ENCODE results near the gene PTPN12.
A peak's percentile ranks its signal among the peaks of the same experiment; 100 is the strongest.

The PTPN12 gene

GRCh38 chr7:77619314-77619713 is 82.2 kb downstream of the PTPN12 start:
- TF ChIP-seq, protein P1, sequence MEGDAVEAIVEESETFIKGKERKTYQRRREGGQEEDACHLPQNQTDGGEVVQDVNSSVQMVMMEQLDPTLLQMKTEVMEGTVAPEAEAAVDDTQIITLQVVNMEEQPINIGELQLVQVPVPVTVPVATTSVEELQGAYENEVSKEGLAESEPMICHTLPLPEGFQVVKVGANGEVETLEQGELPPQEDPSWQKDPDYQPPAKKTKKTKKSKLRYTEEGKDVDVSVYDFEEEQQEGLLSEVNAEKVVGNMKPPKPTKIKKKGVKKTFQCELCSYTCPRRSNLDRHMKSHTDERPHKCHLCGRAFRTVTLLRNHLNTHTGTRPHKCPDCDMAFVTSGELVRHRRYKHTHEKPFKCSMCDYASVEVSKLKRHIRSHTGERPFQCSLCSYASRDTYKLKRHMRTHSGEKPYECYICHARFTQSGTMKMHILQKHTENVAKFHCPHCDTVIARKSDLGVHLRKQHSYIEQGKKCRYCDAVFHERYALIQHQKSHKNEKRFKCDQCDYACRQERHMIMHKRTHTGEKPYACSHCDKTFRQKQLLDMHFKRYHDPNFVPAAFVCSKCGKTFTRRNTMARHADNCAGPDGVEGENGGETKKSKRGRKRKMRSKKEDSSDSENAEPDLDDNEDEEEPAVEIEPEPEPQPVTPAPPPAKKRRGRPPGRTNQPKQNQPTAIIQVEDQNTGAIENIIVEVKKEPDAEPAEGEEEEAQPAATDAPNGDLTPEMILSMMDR (IDR thresholded peaks at IDR 0.05; ENCODE audit: control insufficient read depth, insufficient read depth, low read depth, low read length, missing control alignments): no peak
- DNase-seq (ENCODE audit: low read depth): no peak
- no peak overlapping the region for H3K4me3 ChIP-seq (ENCODE audit: control insufficient read depth, low read depth, low read length)

- DNase-seq (ENCODE audit: low read depth): no peak
- H3K4me3 ChIP-seq (ENCODE audit: control insufficient read depth, low read depth, low read length): no peak overlapping the region
- TF ChIP-seq, protein P1 (IDR thresholded peaks at IDR 0.05; ENCODE audit: control insufficient read depth, insufficient read depth, low read depth, low read length, missing control alignments): no peak
Measured at GRCh38 chr7:77626586-77627308, 89.7 kb downstream of the PTPN12 start.

GRCh38 chr7:77627309-77627676 is 90.2 kb downstream of the PTPN12 start:
- no peak overlapping the region for H3K4me3 ChIP-seq (ENCODE audit: control insufficient read depth, low read depth, low read length)
- TF ChIP-seq, protein P1 (IDR thresholded peaks at IDR 0.05; ENCODE audit: control insufficient read depth, insufficient read depth, low read depth, low read length, missing control alignments): no peak
- no peak for DNase-seq (ENCODE audit: low read depth)

- TF ChIP-seq, protein P1 (IDR thresholded peaks at IDR 0.05; ENCODE audit: control insufficient read depth, insufficient read depth, low read depth, low read length, missing control alignments): no peak
- DNase-seq (ENCODE audit: low read depth): no peak
- no peak overlapping the region for H3K4me3 ChIP-seq (ENCODE audit: control insufficient read depth, low read depth, low read length)
Measured at GRCh38 chr7:77629797-77630196, 92.7 kb downstream of the PTPN12 start.

- TF ChIP-seq, protein P1 (IDR thresholded peaks at IDR 0.05; ENCODE audit: control insufficient read depth, insufficient read depth, low read depth, low read length, missing control alignments): no peak
- peak; percentile 11 for DNase-seq (ENCODE audit: low read depth)
- no peak overlapping the region for H3K4me3 ChIP-seq (ENCODE audit: control insufficient read depth, low read depth, low read length)
Measured at GRCh38 chr7:77631820-77632219, 94.7 kb downstream of the PTPN12 start.

GRCh38 chr7:77644774-77645173 is 107.7 kb downstream of the PTPN12 start:
- DNase-seq (ENCODE audit: low read depth): no peak

More at GRCh38 chr7:77644774-77645173, 107.7 kb downstream of the PTPN12 start:
- H3K4me3 ChIP-seq (ENCODE audit: control insufficient read depth, low read depth, low read length): no peak overlapping the region
- TF ChIP-seq, protein P1 (IDR thresholded peaks at IDR 0.05; ENCODE audit: control insufficient read depth, insufficient read depth, low read depth, low read length, missing control alignments): no peak
